ENCODE results near the gene EMID1. TPM values are rescaled to one million over a fixed set of nuclear protein-coding genes. Genes with fewer than 3 reads are reported as not detected.

Gene EMID1
- total RNA-seq, 1 donor from 2014 or later, result 6.7 TPM

DNA sequence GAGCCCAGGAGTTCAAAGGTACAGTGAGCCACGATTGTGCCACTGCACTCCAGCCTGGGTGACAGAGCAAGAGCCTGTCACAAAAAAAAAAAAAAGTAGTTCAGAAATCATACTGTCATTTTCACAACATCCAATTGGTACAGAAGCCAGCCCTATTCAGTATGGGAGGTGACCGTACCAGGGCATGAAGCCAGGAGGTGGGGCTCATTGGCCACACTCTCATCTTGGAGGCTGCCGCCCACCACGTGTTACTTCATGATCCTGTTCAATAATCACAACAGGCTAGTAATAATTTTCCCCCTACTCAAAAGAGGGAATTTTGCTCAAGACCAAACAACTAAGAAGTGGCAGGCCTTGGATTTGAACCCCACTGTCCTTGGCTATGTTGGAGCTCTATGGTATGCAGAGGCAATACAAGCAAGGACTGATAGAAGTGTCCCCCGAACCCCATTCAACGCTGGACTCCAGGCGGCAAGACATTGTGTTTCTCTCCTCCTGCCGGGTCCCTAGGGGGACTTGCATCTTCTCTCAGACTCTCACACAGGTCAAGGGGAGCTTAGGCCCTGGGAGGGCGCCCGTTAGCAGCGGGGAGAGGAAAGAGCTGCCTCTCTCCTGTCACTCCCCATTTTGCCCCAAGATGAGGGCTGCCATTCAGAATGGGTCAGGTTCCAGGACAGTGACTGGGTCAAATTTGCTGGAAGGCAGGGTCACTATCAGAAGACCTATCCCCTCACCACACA, 40.2 kb upstream of the EMID1 start:
- H3K9me3 ChIP-seq (ENCODE audit: low read depth), result no peaks in the 10 kb centered on the region
- no peak overlapping the region for H3K27ac ChIP-seq
- no peak overlapping the region for H3K27ac Mint-ChIP-seq
- no peaks in the 10 kb centered on the region for H3K36me3 Mint-ChIP-seq
- no peak overlapping the region for H2AFZ ChIP-seq (replicated peaks)
- no peak overlapping the region for H3K9ac ChIP-seq
- no peaks in the 10 kb centered on the region for H3K27me3 ChIP-seq
- H3K79me2 ChIP-seq (ENCODE audit: low read depth), result no peaks in the 10 kb centered on the region
- peaks cover 6% of the 10 kb centered on the region for H3K4me1 Mint-ChIP-seq
- no peaks in the 10 kb centered on the region for H3K4me1 ChIP-seq
- H3K36me3 ChIP-seq, result no peaks in the 10 kb centered on the region
- TF ChIP-seq EZH2 (IDR thresholded peaks at IDR 0.05) (no peak), EZH2phosphoT487 (IDR thresholded peaks at IDR 0.05) (no peak)
- TF ChIP-seq, protein P1, sequence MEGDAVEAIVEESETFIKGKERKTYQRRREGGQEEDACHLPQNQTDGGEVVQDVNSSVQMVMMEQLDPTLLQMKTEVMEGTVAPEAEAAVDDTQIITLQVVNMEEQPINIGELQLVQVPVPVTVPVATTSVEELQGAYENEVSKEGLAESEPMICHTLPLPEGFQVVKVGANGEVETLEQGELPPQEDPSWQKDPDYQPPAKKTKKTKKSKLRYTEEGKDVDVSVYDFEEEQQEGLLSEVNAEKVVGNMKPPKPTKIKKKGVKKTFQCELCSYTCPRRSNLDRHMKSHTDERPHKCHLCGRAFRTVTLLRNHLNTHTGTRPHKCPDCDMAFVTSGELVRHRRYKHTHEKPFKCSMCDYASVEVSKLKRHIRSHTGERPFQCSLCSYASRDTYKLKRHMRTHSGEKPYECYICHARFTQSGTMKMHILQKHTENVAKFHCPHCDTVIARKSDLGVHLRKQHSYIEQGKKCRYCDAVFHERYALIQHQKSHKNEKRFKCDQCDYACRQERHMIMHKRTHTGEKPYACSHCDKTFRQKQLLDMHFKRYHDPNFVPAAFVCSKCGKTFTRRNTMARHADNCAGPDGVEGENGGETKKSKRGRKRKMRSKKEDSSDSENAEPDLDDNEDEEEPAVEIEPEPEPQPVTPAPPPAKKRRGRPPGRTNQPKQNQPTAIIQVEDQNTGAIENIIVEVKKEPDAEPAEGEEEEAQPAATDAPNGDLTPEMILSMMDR (IDR thresholded peaks at IDR 0.05), result no peak
- no peak overlapping the region for H3K4me2 ChIP-seq
- peaks cover 3% of the 10 kb centered on the region for H3K9me3 Mint-ChIP-seq
- H3K4me3 ChIP-seq, result no peak overlapping the region
- peaks cover 15% of the 10 kb centered on the region for H3K27me3 Mint-ChIP-seq (ENCODE audit: insufficient read depth, low read depth)
- no peak overlapping the region for H3K4me3 Mint-ChIP-seq
- DNase-seq (ENCODE audit: low spot score), result no peak
- no peaks in the 10 kb centered on the region for H4K20me1 ChIP-seq (ENCODE audit: low read depth)
- no peaks in the 10 kb centered on the region for H3F3A ChIP-seq (ENCODE audit: low read depth)

DNA sequence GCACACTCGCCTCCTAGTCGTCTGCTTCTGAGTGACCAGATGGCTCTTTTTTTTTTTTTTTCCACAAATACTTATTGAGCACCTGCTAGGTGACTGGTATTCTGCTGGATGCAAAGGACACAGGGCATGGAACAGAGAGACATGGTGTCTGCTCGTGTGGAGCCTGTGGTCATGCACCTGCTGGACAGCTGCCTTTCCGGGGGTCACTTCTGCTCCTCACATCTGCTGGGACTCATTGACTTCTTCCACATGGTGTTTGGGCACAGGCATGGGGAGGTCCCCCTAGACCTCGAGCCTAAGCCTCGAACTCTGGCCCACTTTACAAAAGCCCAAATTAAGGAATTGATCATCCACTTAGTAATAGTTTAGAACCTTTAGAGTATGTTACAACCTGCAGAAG, 39.5 kb upstream of the EMID1 start:
- H3K27me3 ChIP-seq, result no peaks in the 10 kb centered on the region
- H4K20me1 ChIP-seq (ENCODE audit: low read depth), result no peaks in the 10 kb centered on the region
- peaks cover 3% of the 10 kb centered on the region for H3K9me3 Mint-ChIP-seq
- no peaks in the 10 kb centered on the region for H3K36me3 ChIP-seq
- no peak for DNase-seq (ENCODE audit: low spot score)
- H3K4me3 ChIP-seq, result no peak overlapping the region
- no peaks in the 10 kb centered on the region for H3K36me3 Mint-ChIP-seq
- H3K9me3 ChIP-seq (ENCODE audit: low read depth), result no peaks in the 10 kb centered on the region
- H3K27ac Mint-ChIP-seq, result no peak overlapping the region
- no peaks in the 10 kb centered on the region for H3F3A ChIP-seq (ENCODE audit: low read depth)
- H3K4me3 Mint-ChIP-seq, result no peak overlapping the region
- no peak overlapping the region for H3K9ac ChIP-seq
- peaks cover 6% of the 10 kb centered on the region for H3K4me1 Mint-ChIP-seq
- no peak overlapping the region for H2AFZ ChIP-seq (replicated peaks)
- no peak overlapping the region for H3K27ac ChIP-seq
- peaks cover 15% of the 10 kb centered on the region for H3K27me3 Mint-ChIP-seq (ENCODE audit: insufficient read depth, low read depth)
- no peak for TF ChIP-seq EZH2phosphoT487 (IDR thresholded peaks at IDR 0.05)
- no peaks in the 10 kb centered on the region for H3K79me2 ChIP-seq (ENCODE audit: low read depth)
- no peaks in the 10 kb centered on the region for H3K4me1 ChIP-seq
- no peak overlapping the region for H3K4me2 ChIP-seq

DNA sequence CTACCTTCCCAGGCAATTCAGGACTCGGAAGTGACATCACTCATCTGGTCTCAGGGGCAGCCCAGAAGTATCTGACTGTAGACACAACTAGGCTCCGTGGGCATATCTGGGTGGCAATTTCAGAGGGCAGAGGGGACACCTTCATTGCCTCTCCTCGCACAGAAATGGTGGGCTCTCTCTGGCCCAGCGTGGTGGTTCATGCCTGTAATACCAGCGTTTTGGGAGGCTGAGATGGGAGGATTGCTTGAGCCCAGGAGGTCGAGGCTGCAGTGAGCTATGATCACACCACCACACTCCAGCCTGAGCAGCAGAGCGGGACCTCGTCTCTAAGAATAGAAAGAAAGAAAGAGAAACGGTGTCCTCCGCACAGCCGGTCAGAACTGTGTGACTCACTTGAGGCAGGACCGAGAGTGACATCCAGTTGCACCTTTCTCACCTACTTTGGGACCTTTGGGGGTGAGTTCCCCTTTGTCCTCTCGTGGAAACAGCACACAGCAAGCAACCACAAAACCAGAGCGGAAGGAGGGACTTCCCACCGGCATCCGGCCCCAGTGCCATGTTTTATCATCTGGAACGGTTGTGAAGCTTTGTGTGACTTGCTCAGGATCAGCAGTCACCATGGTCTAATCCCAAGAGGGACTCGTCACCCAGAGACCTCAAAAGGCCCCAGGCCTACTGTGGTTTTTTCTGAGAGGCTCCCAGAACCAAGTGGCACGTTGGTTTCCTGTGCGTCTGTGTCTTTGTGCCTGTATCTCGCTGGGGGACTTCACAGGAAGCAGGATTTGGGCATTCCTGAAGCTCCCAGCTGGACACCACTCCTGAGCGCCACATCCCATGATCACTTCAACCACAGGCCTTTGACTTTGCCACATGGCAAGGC, 38.4 kb upstream of the EMID1 start:
- H2AFZ ChIP-seq (replicated peaks), result no peak overlapping the region
- H3K9ac ChIP-seq, result no peak overlapping the region
- no peaks in the 10 kb centered on the region for H3F3A ChIP-seq (ENCODE audit: low read depth)
- peaks cover 15% of the 10 kb centered on the region for H3K27me3 Mint-ChIP-seq (ENCODE audit: insufficient read depth, low read depth)
- peaks cover 10% of the 10 kb centered on the region for H3K9me3 Mint-ChIP-seq
- TF ChIP-seq, protein P1 (IDR thresholded peaks at IDR 0.05), result no peak
- TF ChIP-seq EZH2 (IDR thresholded peaks at IDR 0.05) (no peak), EZH2phosphoT487 (IDR thresholded peaks at IDR 0.05) (no peak)
- H4K20me1 ChIP-seq (ENCODE audit: low read depth), result no peaks in the 10 kb centered on the region
- DNase-seq (ENCODE audit: low spot score), result no peak
- no peaks in the 10 kb centered on the region for H3K27me3 ChIP-seq
- H3K9me3 ChIP-seq (ENCODE audit: low read depth), result no peaks in the 10 kb centered on the region
- H3K36me3 ChIP-seq, result no peaks in the 10 kb centered on the region
- H3K79me2 ChIP-seq (ENCODE audit: low read depth), result no peaks in the 10 kb centered on the region
- H3K4me3 ChIP-seq, result no peak overlapping the region
- H3K4me3 Mint-ChIP-seq, result no peak overlapping the region
- no peaks in the 10 kb centered on the region for H3K4me1 ChIP-seq
- no peaks in the 10 kb centered on the region for H3K36me3 Mint-ChIP-seq
- H3K4me1 Mint-ChIP-seq, result peaks cover 6% of the 10 kb centered on the region
- peak overlapping the region; percentile 85 for H3K27ac Mint-ChIP-seq
- H3K27ac ChIP-seq, result no peak overlapping the region
- no peak overlapping the region for H3K4me2 ChIP-seq

Data from neural progenitor cell (in vitro differentiated cells).